ENCODE results near the gene STUB1.

GRCh38 chr16:719815-720446 lies 39.7 kb downstream of the STUB1 start:
- TF ChIP-seq EZH2 (IDR thresholded peaks at IDR 0.05; ENCODE audit: borderline replicate concordance, control insufficient read depth, low read depth, low read length): no peak
- TF ChIP-seq RCOR1 (conservative IDR thresholded peaks at IDR 0.05; ENCODE audit: low read depth, low read length): no peak
- peak in 2 of 3 experiments; percentile 31 to 38; a peak in 3 of 6 replicates for TF ChIP-seq CTCF (IDR thresholded peaks at IDR 0.05 in 2 of 3, conservative IDR thresholded peaks at IDR 0.05 in 1 of 3; ENCODE audit: control insufficient read depth in 2 of 3, extremely low read depth in 1 of 3, insufficient read depth in 1 of 3, low read depth in 3 of 3, low read length in 3 of 3)
- TF ChIP-seq USF1 (IDR thresholded peaks at IDR 0.05; ENCODE audit: borderline replicate concordance, extremely low read length, insufficient read depth, low read depth, low read length): no peak
- no peak for TF ChIP-seq ASH2L (IDR thresholded peaks at IDR 0.05; ENCODE audit: borderline replicate concordance, low read depth)
- TF ChIP-seq RFX5 (IDR thresholded peaks at IDR 0.05; ENCODE audit: low read depth, low read length): no peak
- no peak for TF ChIP-seq SIX5 (IDR thresholded peaks at IDR 0.05; ENCODE audit: low read depth, low read length, severe bottlenecking)
- no peak for TF ChIP-seq RELA (IDR thresholded peaks at IDR 0.05; ENCODE audit: borderline replicate concordance, partially characterized antibody)
- TF ChIP-seq JUND (IDR thresholded peaks at IDR 0.05; ENCODE audit: low read depth, low read length): no peak
- no peak for TF ChIP-seq HCFC1 (IDR thresholded peaks at IDR 0.05; ENCODE audit: low read length)
- TF ChIP-seq POLR2A (IDR thresholded peaks at IDR 0.05; ENCODE audit: low read depth, low read length): no peak
